Thyroid gland (tissue), 4 donors: ENCODE measurements around the gene ANKFY1.

Experiments used
- CTCF ChIP-seq, 6 experiments: fragments of 200-600 bp in 3 of 6; fragments of 450-650 bp in 3 of 6; sonication (generic) in 3 of 6; IDR thresholded peaks; one replicate each; pipeline ENCODE4 v1.5.1; 2016 to 2019; ENCODE audit warnings: antibody characterized with exemption in 6 of 6, mild to moderate bottlenecking in 2 of 6, inconsistent platforms in 1 of 6, moderate library complexity in 1 of 6
- POLR2A ChIP-seq, 2 donors: fragments of 450-650 bp; IDR thresholded peaks; one replicate each; pipeline ENCODE4 v1.6.1; 2017; ENCODE audit warnings: antibody characterized with exemption in 2 of 2, mild to moderate bottlenecking in 2 of 2, moderate library complexity in 1 of 2

- TF ChIP-seq POLR2A (IDR thresholded peaks at IDR 0.05), result no peak
- TF ChIP-seq CTCF (IDR thresholded peaks at IDR 0.05), result no peak
Observed at GRCh38 chr17:4194796-4195195, 69.0 kb downstream of the ANKFY1 start.
